ENCODE data around the gene SLC18A3.

SLC18A3 gene

DNA sequence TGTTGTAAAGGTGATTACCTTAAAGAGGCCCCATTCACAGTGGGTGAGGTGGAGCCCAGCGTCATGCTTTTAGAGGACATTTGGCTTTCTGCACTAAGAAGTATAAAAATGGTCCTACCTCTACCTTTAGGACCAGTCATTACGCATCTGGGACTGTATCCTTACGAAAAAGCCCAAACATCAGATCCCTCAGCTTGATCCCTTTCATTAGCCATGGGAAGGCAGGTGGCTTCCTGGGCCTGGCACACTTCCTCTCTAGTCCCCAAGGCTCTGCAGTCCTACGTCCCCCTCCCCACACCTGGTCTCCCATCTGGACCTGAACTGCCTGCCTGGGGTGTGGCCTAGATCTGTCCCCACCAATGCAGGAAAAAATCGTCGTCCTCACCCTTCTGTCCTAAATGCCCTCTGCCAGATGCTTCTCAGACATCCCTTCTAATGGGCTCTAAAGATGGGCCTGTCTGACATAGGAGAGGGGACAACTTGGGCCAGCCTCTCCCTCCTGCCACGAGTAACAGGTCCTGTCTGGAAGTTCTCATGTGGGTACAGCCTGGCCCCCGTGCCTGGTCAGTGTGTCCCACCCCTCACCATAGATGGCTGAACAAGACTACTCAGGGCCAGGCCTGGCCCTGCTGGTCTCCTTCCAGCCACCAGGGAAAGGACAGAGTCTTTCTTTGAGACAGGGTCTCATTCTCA lies 11.8 kb upstream of the SLC18A3 start:
- no peak for TF ChIP-seq TCF12 (IDR thresholded peaks at IDR 0.05; ENCODE audit: low read depth)
- no peak for TF ChIP-seq NFIC (IDR thresholded peaks at IDR 0.05)
- TF ChIP-seq, protein P1, sequence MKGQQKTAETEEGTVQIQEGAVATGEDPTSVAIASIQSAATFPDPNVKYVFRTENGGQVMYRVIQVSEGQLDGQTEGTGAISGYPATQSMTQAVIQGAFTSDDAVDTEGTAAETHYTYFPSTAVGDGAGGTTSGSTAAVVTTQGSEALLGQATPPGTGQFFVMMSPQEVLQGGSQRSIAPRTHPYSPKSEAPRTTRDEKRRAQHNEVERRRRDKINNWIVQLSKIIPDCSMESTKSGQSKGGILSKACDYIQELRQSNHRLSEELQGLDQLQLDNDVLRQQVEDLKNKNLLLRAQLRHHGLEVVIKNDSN (IDR thresholded peaks at IDR 0.05) = no peak

DNA sequence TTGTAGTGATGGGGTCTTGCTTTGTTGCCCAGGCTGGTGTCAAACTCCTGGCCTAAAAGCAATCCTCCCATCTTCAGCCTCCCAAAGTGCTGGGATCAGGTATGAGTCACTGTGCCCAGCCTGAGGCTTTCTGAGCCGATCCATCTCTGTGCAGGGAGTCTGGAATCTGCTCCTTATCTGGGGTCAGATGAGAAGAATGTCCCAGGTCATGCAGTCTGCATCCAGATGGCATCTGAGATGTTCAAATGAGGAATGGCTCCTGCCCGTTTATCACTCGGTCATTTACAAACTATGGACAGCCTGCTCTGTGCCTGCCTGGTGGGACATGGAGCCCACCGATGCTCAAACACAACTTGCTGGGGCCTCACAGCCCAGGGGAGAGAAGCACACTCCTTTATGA lies 11.1 kb upstream of the SLC18A3 start:
- TF ChIP-seq CREB1 (IDR thresholded peaks at IDR 0.05; ENCODE audit: low read depth) = no peak
- TF ChIP-seq, protein P1 (IDR thresholded peaks at IDR 0.05) = no peak
- no peak for TF ChIP-seq NFIC (IDR thresholded peaks at IDR 0.05)
- TF ChIP-seq, protein P2, sequence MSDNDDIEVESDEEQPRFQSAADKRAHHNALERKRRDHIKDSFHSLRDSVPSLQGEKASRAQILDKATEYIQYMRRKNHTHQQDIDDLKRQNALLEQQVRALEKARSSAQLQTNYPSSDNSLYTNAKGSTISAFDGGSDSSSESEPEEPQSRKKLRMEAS (IDR thresholded peaks at IDR 0.05) = no peak
- TF ChIP-seq ZBTB7A (IDR thresholded peaks at IDR 0.05; ENCODE audit: low read depth) = no peak
- no peak for TF ChIP-seq FOXM1 (IDR thresholded peaks at IDR 0.05; ENCODE audit: borderline replicate concordance, low read depth)
- TF ChIP-seq RAD21 (IDR thresholded peaks at IDR 0.05; ENCODE audit: low read depth) = no peak
- TF ChIP-seq EP300 (IDR thresholded peaks at IDR 0.05; ENCODE audit: borderline replicate concordance) = no peak
- no peak for TF ChIP-seq EGR1 (IDR thresholded peaks at IDR 0.05)
- no peak for TF ChIP-seq TAF1 (IDR thresholded peaks at IDR 0.05; ENCODE audit: low read depth)
- TF ChIP-seq, protein P3, sequence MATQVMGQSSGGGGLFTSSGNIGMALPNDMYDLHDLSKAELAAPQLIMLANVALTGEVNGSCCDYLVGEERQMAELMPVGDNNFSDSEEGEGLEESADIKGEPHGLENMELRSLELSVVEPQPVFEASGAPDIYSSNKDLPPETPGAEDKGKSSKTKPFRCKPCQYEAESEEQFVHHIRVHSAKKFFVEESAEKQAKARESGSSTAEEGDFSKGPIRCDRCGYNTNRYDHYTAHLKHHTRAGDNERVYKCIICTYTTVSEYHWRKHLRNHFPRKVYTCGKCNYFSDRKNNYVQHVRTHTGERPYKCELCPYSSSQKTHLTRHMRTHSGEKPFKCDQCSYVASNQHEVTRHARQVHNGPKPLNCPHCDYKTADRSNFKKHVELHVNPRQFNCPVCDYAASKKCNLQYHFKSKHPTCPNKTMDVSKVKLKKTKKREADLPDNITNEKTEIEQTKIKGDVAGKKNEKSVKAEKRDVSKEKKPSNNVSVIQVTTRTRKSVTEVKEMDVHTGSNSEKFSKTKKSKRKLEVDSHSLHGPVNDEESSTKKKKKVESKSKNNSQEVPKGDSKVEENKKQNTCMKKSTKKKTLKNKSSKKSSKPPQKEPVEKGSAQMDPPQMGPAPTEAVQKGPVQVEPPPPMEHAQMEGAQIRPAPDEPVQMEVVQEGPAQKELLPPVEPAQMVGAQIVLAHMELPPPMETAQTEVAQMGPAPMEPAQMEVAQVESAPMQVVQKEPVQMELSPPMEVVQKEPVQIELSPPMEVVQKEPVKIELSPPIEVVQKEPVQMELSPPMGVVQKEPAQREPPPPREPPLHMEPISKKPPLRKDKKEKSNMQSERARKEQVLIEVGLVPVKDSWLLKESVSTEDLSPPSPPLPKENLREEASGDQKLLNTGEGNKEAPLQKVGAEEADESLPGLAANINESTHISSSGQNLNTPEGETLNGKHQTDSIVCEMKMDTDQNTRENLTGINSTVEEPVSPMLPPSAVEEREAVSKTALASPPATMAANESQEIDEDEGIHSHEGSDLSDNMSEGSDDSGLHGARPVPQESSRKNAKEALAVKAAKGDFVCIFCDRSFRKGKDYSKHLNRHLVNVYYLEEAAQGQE (IDR thresholded peaks at IDR 0.05; ENCODE audit: low read depth) = no peak
- TF ChIP-seq TEAD4 (IDR thresholded peaks at IDR 0.05) = no peak
- no peak for TF ChIP-seq YY1 (IDR thresholded peaks at IDR 0.05; ENCODE audit: low read depth)
- TF ChIP-seq CEBPB (IDR thresholded peaks at IDR 0.05) = no peak
- TF ChIP-seq TCF12 (IDR thresholded peaks at IDR 0.05; ENCODE audit: low read depth) = no peak

DNA sequence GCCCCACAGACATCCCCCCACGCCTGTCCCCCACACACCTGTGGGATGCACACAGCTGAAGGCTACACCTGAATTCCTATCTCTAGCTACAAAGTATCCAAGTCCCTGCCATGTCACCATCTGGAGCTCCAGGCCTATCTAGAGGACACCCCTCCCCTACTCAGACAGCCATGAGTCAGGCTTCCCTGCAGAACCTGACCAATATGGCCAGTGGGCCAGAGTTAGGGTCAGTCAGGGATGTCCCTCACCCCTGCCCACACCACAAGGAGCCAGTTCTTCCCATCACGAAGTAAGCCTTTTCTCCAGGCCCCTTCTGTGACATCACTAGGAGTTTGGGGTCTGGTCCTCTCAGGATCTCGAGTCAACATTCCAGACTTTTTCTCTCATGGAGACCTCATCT lies 10.6 kb upstream of the SLC18A3 start:
- TF ChIP-seq, protein P2 (IDR thresholded peaks at IDR 0.05) = no peak

DNA sequence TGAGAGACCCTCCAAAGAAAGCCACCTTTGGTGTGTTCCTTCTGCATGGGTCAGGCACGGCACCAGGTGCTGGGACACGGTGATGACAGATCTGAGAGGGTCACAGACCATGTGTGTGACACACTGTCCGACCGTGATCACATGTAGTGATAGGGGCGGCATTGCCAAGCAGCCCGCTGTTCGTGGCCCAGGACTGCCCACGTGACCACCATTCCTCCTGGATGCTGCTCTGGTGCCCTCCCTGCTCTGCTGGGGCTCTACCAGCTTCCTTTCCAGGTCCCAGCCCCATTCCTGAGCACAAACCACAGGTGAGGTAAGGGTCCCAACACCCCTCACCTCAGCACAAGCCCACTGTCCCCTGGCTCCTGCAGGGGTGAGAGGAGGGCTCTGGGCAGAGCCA lies 10.1 kb upstream of the SLC18A3 start:
- TF ChIP-seq EP300 (IDR thresholded peaks at IDR 0.05; ENCODE audit: borderline replicate concordance) (no peak), FOXM1 (IDR thresholded peaks at IDR 0.05; ENCODE audit: borderline replicate concordance, low read depth) (no peak), RAD21 (IDR thresholded peaks at IDR 0.05; ENCODE audit: low read depth) (no peak), TAF1 (IDR thresholded peaks at IDR 0.05; ENCODE audit: low read depth) (no peak), NFIC (IDR thresholded peaks at IDR 0.05) (no peak), CEBPB (IDR thresholded peaks at IDR 0.05) (no peak), CREB1 (IDR thresholded peaks at IDR 0.05; ENCODE audit: low read depth) (no peak)
- TF ChIP-seq, protein P2 (IDR thresholded peaks at IDR 0.05) = no peak

DNA sequence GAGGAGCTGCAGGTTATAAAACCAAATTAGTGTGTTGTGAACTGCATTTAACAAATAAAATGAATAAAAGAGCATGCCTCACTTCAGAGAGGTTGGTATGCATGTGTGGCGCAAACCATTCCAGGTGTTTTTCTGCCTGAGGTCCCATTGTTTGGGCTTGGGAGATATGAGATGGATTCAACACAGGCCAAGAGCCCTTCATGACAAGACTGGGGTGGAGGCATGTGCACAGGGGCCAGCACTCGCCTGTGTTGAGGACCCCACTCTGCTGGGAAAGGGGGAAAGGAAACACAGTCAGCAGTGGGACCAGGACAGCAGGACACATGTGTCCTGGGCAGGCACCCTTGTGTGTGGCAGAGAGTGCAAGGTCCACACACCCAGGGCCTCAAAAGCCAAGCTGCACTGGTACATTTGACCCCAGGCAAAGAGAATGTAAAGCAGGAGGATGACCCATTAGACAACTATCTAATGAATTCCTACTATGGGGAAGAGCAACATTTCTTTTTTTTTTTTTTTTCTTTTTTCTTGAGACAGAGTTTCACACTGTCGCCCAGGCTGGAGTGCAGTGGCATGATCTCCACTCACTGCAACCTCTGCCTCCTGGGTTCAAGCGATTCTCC lies 9.2 kb upstream of the SLC18A3 start:
- TF ChIP-seq RAD21 (IDR thresholded peaks at IDR 0.05; ENCODE audit: low read depth) = no peak
- TF ChIP-seq CEBPB (IDR thresholded peaks at IDR 0.05) = no peak
- TF ChIP-seq, protein P1 (IDR thresholded peaks at IDR 0.05) = no peak
- TF ChIP-seq TAF1 (IDR thresholded peaks at IDR 0.05; ENCODE audit: low read depth) = no peak
- no peak for TF ChIP-seq NFIC (IDR thresholded peaks at IDR 0.05)
- TF ChIP-seq EP300 (IDR thresholded peaks at IDR 0.05; ENCODE audit: borderline replicate concordance) = no peak
- TF ChIP-seq, protein P2 (IDR thresholded peaks at IDR 0.05) = no peak
- TF ChIP-seq TEAD4 (IDR thresholded peaks at IDR 0.05) = no peak
- no peak for TF ChIP-seq FOXM1 (IDR thresholded peaks at IDR 0.05; ENCODE audit: borderline replicate concordance, low read depth)
- TF ChIP-seq, protein P3 (IDR thresholded peaks at IDR 0.05; ENCODE audit: low read depth) = no peak
- TF ChIP-seq CREB1 (IDR thresholded peaks at IDR 0.05; ENCODE audit: low read depth) = no peak
- TF ChIP-seq ZBTB7A (IDR thresholded peaks at IDR 0.05; ENCODE audit: low read depth) = no peak
- TF ChIP-seq TCF12 (IDR thresholded peaks at IDR 0.05; ENCODE audit: low read depth) = no peak
- TF ChIP-seq YY1 (IDR thresholded peaks at IDR 0.05; ENCODE audit: low read depth) = no peak
- no peak for TF ChIP-seq EGR1 (IDR thresholded peaks at IDR 0.05)
